Muscle of leg (tissue), 11 donors: ENCODE results near the gene HSPB6. TPM values are rescaled to one million over a fixed set of nuclear protein-coding genes. Genes with fewer than 3 reads are reported as not detected.
A peak's percentile ranks its signal among the peaks of the same experiment; 100 is the strongest.

Experiments used
- DNase-seq: peaks from one replicate; pipeline ENCODE4 v3.0.0; 2013
- H3K27ac ChIP-seq: one replicate; pipeline ENCODE4 v1.5.1; 2013; ENCODE audit warnings: mild to moderate bottlenecking, low read length, control low read depth
- H3K27me3 ChIP-seq: one replicate; pipeline ENCODE4 v1.6.1; 2013; ENCODE audit warnings: low read length; ENCODE audit not compliant: control insufficient read depth, insufficient read depth
- H3K36me3 ChIP-seq: one replicate; pipeline ENCODE4 v1.6.1; 2013; ENCODE audit warnings: low read length; ENCODE audit not compliant: control insufficient read depth, insufficient read depth
- H3K4me1 ChIP-seq: one replicate; pipeline ENCODE4 v1.6.1; 2013; ENCODE audit warnings: low read length; ENCODE audit not compliant: control insufficient read depth, insufficient read depth
- H3K4me3 ChIP-seq: one replicate; pipeline ENCODE4 v1.5.1; 2013; ENCODE audit warnings: low read length, control low read depth
- H3K9me3 ChIP-seq: replicated peaks from 2 replicates; pipeline ENCODE4 v1.6.1; 2013; ENCODE audit warnings: low read depth, low read length; ENCODE audit not compliant: control insufficient read depth
- WGBS: methylation state at CpG from one replicate; pipeline ENCODE4 v1.1.5; 2013; ENCODE audit warnings: missing lambda C conversion rate; ENCODE audit not compliant: insufficient coverage; 5-methylcytosine and 5-hydroxymethylcytosine counted together
- polyA plus RNA-seq, 8 donors: library from polyadenylated mRNA; unstranded; fragments of 120-200 nt; gene quantifications; one replicate each; pipeline versions ENCODE4 v1.2.1 to v1.2.3, GENCODE V29; 2013; ENCODE audit warnings: inconsistent platforms in 1 of 8, low replicate concordance in 1 of 8; ENCODE audit not compliant: insufficient read length in 8 of 8, insufficient read depth in 1 of 8
- total RNA-seq: library from RNA; stranded (reverse); fragments of 120-200 nt; gene quantifications from one replicate; pipeline ENCODE4 v1.2.4, GENCODE V29; 2013

Gene HSPB6
- total and polyA plus RNA-seq, 9 donors: 46.7 to 741 (median 466) TPM

DNA sequence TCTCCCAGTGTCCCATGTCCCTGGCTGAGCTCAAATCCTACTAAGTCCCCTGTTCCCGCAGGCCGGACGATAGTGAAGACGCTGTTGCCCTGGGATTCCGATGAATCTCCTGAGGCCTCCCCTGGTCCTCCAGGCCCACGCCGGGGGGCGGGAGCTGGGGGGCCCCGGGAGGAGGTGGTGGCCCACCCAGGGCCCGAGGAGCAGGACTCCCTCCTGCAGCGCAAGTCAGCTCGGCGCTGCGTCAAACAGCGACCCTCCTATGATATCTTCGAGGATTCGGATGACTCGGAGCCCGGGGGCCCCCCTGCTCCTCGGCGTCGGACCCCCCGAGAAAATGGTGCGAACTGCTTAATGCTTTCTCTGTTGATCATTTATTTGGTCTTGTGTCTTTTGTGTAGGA is 33.2 kb downstream of the HSPB6 start:
- WGBS: 93% methylated on average over 24 of the region's 24 CpGs
- Histone ChIP-seq H3K27me3 (no peaks in the 10 kb centered on the region), H3K27ac (no peak overlapping the region), H3K4me1 (peaks cover 11% of the 10 kb centered on the region), H3K36me3 (peaks cover 88% of the 10 kb centered on the region), H3K4me3 (no peak overlapping the region), H3K9me3 (no peaks in the 10 kb centered on the region)
- DNase-seq: no peak

DNA sequence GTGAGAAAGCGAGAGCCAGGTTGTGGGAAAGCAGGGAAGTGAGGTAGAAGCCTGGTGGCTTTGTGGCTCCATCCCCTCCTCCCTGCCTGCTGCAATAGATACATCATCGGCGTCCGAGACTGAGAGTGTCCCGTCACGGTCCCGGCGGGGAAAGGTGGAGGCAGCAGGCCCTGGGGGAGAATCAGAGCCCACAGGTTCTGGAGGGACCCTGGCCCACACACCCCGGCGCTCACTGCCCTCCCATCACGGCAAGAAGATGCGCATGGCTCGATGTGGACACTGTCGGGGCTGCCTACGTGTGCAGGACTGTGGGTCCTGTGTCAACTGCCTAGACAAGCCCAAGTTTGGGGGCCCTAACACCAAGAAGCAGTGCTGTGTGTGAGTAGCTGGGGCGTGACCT is 33.9 kb downstream of the HSPB6 start:
- 96% methylated on average over 10 of the region's 16 CpGs for WGBS
- H3K27me3 ChIP-seq: no peaks in the 10 kb centered on the region

DNA sequence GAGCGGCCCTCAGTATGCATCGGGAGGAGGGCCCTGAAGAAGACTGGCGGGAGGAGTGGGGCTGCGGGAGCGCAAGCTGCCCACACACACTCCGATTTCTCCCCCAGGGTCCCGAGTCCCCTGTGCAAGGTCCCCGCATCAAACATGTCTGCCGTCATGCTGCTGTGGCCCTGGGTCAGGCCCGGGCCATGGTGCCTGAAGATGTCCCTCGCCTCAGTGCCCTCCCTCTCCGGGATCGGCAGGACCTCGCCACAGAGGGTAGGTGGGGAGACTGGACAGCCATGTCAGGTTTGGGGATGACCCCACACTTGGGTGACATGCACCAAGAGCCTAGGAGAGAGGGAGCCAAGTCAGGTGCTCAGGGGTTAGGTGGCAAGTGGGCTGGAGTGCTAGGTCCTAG is 34.4 kb downstream of the HSPB6 start:
- H3K27me3 ChIP-seq: no peaks in the 10 kb centered on the region
- no peak for DNase-seq
- no peaks in the 10 kb centered on the region for H3K9me3 ChIP-seq
- H3K27ac ChIP-seq: no peak overlapping the region
- peaks cover 76% of the 10 kb centered on the region for H3K36me3 ChIP-seq
- H3K4me3 ChIP-seq: no peak overlapping the region
- peaks cover 11% of the 10 kb centered on the region for H3K4me1 ChIP-seq
- WGBS: 95% methylated on average over 14 of the region's 14 CpGs

More for the DNA sequence above, 33.9 kb downstream of the HSPB6 start:
- Histone ChIP-seq H3K27ac (no peak overlapping the region), H3K4me1 (peaks cover 11% of the 10 kb centered on the region), H3K9me3 (no peaks in the 10 kb centered on the region), H3K36me3 (peaks cover 80% of the 10 kb centered on the region), H3K4me3 (no peak overlapping the region)
- DNase-seq: no peak

DNA sequence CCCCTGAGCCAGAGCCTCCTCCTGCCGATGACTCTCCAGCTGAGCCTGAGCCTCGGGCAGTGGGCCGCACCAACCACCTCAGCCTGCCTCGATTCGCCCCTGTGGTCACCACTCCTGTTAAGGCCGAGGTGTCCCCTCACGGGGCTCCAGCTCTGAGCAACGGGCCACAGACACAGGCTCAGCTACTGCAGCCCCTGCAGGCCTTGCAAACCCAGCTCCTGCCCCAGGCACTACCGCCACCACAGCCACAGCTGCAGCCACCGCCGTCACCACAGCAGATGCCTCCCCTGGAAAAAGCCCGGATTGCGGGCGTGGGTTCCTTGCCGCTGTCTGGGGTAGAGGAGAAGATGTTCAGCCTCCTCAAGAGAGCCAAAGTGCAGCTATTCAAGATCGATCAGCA is 35.5 kb downstream of the HSPB6 start:
- H3K36me3 ChIP-seq: peaks cover 67% of the 10 kb centered on the region

DNA sequence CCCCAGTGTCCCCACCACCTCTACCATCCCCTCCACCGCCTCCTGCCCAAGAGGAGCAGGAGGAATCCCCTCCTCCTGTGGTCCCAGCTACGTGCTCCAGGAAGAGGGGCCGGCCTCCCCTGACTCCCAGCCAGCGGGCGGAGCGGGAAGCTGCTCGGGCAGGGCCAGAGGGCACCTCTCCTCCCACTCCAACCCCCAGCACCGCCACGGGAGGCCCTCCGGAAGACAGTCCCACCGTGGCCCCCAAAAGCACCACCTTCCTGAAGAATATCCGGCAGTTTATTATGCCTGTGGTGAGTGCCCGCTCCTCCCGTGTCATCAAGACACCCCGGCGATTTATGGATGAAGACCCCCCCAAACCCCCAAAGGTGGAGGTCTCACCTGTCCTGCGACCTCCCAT is 36.2 kb downstream of the HSPB6 start:
- Histone ChIP-seq H3K27me3 (no peaks in the 10 kb centered on the region), H3K9me3 (no peaks in the 10 kb centered on the region), H3K27ac (no peak overlapping the region), H3K4me1 (peaks cover 18% of the 10 kb centered on the region), H3K36me3 (peaks cover 60% of the 10 kb centered on the region), H3K4me3 (no peak overlapping the region)
- DNase-seq: no peak
- WGBS: 90% methylated on average over 14 of the region's 17 CpGs

More for the DNA sequence above, 35.5 kb downstream of the HSPB6 start:
- Histone ChIP-seq H3K27me3 (no peaks in the 10 kb centered on the region), H3K9me3 (no peaks in the 10 kb centered on the region), H3K4me1 (peaks cover 11% of the 10 kb centered on the region), H3K4me3 (no peak overlapping the region), H3K27ac (no peak overlapping the region)
- WGBS: 87% methylated on average over 9 of the region's 16 CpGs
- DNase-seq: no peak

DNA sequence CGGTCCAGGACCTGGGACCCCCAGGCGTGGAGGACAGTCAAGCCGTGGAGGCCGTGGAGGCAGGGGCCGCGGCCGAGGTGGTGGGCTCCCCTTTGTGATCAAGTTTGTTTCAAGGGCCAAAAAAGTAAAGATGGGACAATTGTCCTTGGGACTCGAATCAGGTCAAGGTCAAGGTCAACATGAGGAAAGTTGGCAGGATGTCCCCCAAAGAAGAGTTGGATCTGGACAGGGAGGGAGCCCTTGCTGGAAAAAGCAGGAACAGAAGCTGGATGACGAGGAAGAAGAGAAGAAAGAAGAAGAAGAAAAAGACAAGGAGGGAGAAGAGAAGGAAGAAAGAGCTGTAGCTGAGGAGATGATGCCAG is 36.7 kb downstream of the HSPB6 start:
- DNase-seq: no peak
- H3K36me3 ChIP-seq: peaks cover 55% of the 10 kb centered on the region
- no peaks in the 10 kb centered on the region for H3K9me3 ChIP-seq
- WGBS: 90% methylated on average over 9 of the region's 9 CpGs
- H3K4me3 ChIP-seq: no peak overlapping the region
- peaks cover 19% of the 10 kb centered on the region for H3K4me1 ChIP-seq
- no peaks in the 10 kb centered on the region for H3K27me3 ChIP-seq
- H3K27ac ChIP-seq: no peak overlapping the region

DNA sequence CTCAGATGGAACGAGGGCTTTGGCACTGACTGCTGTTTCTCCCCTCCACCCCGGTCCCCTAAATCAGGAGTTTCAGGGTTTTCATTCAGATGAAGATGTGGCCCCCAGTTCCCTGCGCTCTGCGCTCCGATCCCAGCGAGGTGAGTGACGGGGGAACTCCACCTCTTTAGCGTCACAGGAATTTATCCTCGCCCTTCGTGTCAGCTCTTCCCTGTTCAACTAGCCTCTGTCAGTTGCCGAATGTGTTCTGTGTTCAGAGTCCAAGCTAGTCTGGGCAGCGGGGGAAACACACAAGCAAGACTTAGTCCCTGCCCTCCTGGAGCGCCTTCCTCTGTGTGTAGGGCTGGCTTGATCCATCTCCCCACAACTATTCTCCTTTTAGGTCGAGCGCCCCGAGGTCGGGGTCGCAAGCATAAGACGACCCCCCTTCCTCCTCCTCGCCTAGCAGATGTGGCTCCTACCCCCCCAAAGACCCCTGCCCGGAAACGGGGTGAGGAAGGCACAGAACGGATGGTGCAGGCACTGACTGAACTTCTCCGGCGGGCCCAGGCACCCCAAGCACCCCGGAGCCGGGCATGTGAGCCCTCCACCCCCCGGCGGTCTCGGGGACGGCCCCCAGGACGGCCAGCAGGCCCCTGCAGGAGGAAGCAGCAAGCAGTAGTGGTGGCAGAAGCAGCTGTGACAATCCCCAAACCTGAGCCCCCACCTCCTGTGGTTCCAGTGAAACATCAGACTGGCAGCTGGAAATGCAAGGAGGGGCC is 37.2 kb downstream of the HSPB6 start:
- H3K36me3 ChIP-seq: peaks cover 49% of the 10 kb centered on the region
- peak overlapping the region; percentile 86 for H3K4me3 ChIP-seq
- no peaks in the 10 kb centered on the region for H3K27me3 ChIP-seq
- H3K27ac ChIP-seq: no peak overlapping the region
- H3K9me3 ChIP-seq: no peaks in the 10 kb centered on the region
- 85% methylated on average over 25 of the region's 32 CpGs for WGBS
- DNase-seq: no peak
- H3K4me1 ChIP-seq: peaks cover 19% of the 10 kb centered on the region

DNA sequence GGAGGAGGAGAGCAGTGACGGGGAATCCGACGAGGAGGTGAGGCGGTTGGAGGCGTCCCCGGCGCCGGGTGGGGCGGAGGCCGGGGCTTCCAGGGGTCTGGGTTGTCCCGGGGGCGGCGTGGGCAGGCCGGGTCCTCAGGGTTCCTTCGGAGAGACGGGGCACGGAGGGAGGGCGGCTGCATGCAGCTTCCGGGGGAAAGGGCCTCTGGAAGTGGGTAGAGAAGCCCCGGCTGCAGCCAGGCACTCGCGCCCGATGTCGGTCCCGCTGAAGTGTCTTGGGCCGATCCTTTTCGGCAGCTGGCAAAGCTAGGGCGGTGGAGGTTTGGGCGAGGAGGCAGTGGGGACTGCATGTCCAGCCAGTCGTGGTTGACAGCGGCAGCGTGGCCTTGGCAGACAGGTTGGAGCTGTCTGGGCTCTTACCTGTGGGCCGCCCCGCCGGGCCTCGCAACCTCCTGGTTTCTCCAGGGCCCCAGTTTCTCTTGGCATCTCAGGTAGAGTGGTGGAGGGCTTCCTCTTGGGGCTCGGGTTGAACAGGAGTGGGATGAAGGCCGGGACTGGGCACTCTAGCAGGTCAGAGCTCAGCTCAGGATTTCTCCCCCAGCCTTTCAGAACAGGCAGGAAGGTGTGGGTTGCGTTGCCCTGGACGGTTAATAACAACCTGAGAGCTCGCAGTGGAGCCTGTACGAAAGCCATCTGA is 38.3 kb downstream of the HSPB6 start:
- no peaks in the 10 kb centered on the region for H3K27me3 ChIP-seq
- peak overlapping the region; percentile 86 for H3K4me3 ChIP-seq
- DNase-seq: no peak
- peaks cover 19% of the 10 kb centered on the region for H3K4me1 ChIP-seq
- under 1% methylated on average over 36 of the region's 42 CpGs for WGBS
- H3K36me3 ChIP-seq: peaks cover 39% of the 10 kb centered on the region
- peak overlapping the region; percentile 62 for H3K27ac ChIP-seq
- no peaks in the 10 kb centered on the region for H3K9me3 ChIP-seq

DNA sequence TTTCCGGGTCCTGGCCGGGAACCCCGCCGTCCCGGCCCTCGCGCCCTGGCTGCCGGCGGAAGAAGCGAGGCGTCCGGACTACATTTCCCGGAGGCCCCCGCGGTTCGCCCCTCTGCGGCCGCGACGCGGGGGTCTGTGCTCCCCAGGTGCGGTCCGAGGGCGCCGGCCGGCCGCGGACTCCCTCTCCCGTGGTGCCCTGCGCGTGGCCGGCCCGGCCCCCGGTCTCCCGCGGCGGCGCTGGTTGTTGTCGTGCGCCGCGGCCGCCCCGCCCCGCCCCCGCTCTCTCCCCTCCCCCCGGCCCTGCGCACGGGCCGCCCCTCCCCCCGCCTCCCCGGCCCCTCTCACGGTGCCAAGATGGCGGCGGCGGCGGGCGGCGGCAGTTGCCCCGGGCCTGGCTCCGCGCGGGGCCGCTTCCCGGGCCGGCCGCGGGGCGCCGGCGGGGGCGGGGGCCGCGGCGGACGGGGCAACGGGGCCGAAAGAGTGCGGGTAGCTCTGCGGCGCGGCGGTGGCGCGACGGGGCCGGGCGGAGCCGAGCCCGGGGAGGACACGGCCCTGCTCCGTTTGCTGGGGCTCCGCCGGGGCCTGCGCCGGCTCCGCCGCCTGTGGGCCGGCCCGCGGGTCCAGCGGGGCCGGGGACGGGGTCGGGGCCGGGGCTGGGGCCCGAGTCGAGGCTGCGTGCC is 39.0 kb downstream of the HSPB6 start, which contains the start of gene KMT2B:
KMT2B (plus strand) TSS at position 339 of the 680 bp plus-strand sequence; CDS start at position 355, 16 bp downstream.
- peaks cover 32% of the 10 kb centered on the region for H3K36me3 ChIP-seq
- H3K9me3 ChIP-seq: no peaks in the 10 kb centered on the region
- under 1% methylated on average over 84 of the region's 109 CpGs for WGBS
- peaks cover 19% of the 10 kb centered on the region for H3K4me1 ChIP-seq
- no peak for DNase-seq
- peak within 1 kb of the TSS; percentile 90 for H3K27ac ChIP-seq
- no peaks in the 10 kb centered on the region for H3K27me3 ChIP-seq
- peak within 1 kb of the TSS; percentile 93 for H3K4me3 ChIP-seq
